ENCODE results near the gene NPLOC4. TPM values are rescaled to one million over a fixed set of nuclear protein-coding genes. Genes with fewer than 3 reads are reported as not detected.

NPLOC4 gene
- total and polyA plus RNA-seq, 9 of the 15 experiments (the other 6 are each of a cell fraction or from before 2014, with no cell fraction given) = 1.5 to 116 (median 64.5) TPM

GRCh38 chr17:81552244-81553017 is 84.5 kb downstream of the NPLOC4 start, which contains the start of gene FAAP100 (continued):
- TF ChIP-seq ZBTB40 (IDR thresholded peaks at IDR 0.05) (0 out of 2 replicates have a peak, but pooled peaks have one; percentile 31), ZBTB40 (CRISPR knock-in tag; IDR thresholded peaks at IDR 0.05) (no peak), HSF4 (CRISPR knock-in tag; IDR thresholded peaks at IDR 0.05; ENCODE audit: borderline replicate concordance) (no peak)

All from K562 (cell line).